GM13977 (cell line): ENCODE results near the gene RPS6KB2.

Experiments
- DNase-seq: peaks from one replicate; pipeline ENCODE4 v3.0.0; 2012; ENCODE audit warnings: low spot score
- CTCF ChIP-seq: IDR thresholded peaks from 2 replicates; pipeline ENCODE4 v1.5.1; 2012; ENCODE audit warnings: mild to moderate bottlenecking, control low read depth; ENCODE audit not compliant: insufficient read depth; ENCODE audit errors: extremely low read depth, missing control alignments
- in situ Hi-C: fragments of 300-500 bp; cut with MboI; formaldehyde crosslinking; loops from one replicate; pipeline ENCODE4 v1.12.0; 2022; ENCODE audit warnings: low sequenced_read_pairs, low pct_unique_long_range_greater_than_20kb, mixed read lengths, inconsistent platforms; ENCODE audit not compliant: unreplicated experiment

The RPS6KB2 gene

GRCh38 chr11:67440229-67441097, 12.2 kb downstream of the RPS6KB2 start:
- DNase-seq, result no peak
- in situ Hi-C loops, result no loop called here
- TF ChIP-seq CTCF, result no peak

GRCh38 chr11:67441098-67441563, 12.8 kb downstream of the RPS6KB2 start:
- in situ Hi-C loops, result no loop called here
- no peak for DNase-seq
- TF ChIP-seq CTCF, result no peak

GRCh38 chr11:67441731-67442351, 13.5 kb downstream of the RPS6KB2 start:
- no peak for DNase-seq
- in situ Hi-C loops, result no loop called here
- TF ChIP-seq CTCF, result no peak

- no peak for TF ChIP-seq CTCF
- no peak for DNase-seq
- in situ Hi-C loops, result no loop called here
Observed at GRCh38 chr11:67442504-67443404, 14.5 kb downstream of the RPS6KB2 start.

GRCh38 chr11:67445515-67445914, 17.2 kb downstream of the RPS6KB2 start:
- in situ Hi-C loops, result no loop called here
- TF ChIP-seq CTCF, result no peak
- DNase-seq, result no peak

- DNase-seq, result no peak
- in situ Hi-C loops, result no loop called here
- TF ChIP-seq CTCF, result no peak
Observed at GRCh38 chr11:67448220-67448609, 19.9 kb downstream of the RPS6KB2 start.
